Caco-2 (cell line): ENCODE measurements around the gene MAGI1. TPM values are rescaled to one million over a fixed set of nuclear protein-coding genes. Genes with fewer than 3 reads are reported as not detected.

Source experiments
- BruUV-seq: library from RNA; stranded (reverse); fragments of 400-500 nt; replicated peaks from 2 replicates; lab custom pipeline; 2021; lab: Mats Ljungman, UMichigan
- CTCF ChIA-PET: fragments of 300-600 bp; sonication (Branson Sonifier 250); formaldehyde crosslinking; loops from one replicate; lab custom pipeline; 2022; ENCODE audit warnings: antibody characterized with exemption; lab: Charles Lee
- POLR2A ChIA-PET: fragments of 300-600 bp; sonication (Branson Sonifier 250); formaldehyde crosslinking; loops from one replicate; lab custom pipeline; 2022; ENCODE audit warnings: antibody characterized with exemption; lab: Charles Lee
- DNase-seq, 2 experiments: peaks; one replicate each; pipeline versions ENCODE4 v3.0.0 to v3.0.0-alpha.2; 2020 to 2022
- H3K27me3 ChIP-seq: replicated peaks from 2 replicates; pipeline ENCODE4 v1.6.0; 2011; ENCODE audit warnings: low read length; ENCODE audit not compliant: control insufficient read depth, insufficient read depth
- H3K36me3 ChIP-seq: 2 replicates; pipeline ENCODE4 v1.5.1; 2011; ENCODE audit warnings: low read length; ENCODE audit not compliant: control insufficient read depth, insufficient read depth
- H3K4me1 ChIP-seq: fragments of 250-450 bp; sonication (Bioruptor Pico); 2 replicates; pipeline ENCODE4 v1.5.1; 2020; ENCODE audit warnings: mild to moderate bottlenecking
- H3K4me3 ChIP-seq: 2 replicates; pipeline ENCODE4 v1.5.1; 2011; ENCODE audit warnings: low read depth, mild to moderate bottlenecking, control low read depth, low read length
- H3K9me3 ChIP-seq: fragments of 250-450 bp; sonication (Bioruptor Pico); 2 replicates; pipeline ENCODE4 v1.5.1; 2020; ENCODE audit warnings: mild to moderate bottlenecking, moderate library complexity
- H3K27ac Mint-ChIP-seq: one replicate; pipeline ENCODE4 v1.8.0; 2022; ENCODE audit warnings: mixed read lengths; ENCODE audit not compliant: unreplicated experiment
- H3K27me3 Mint-ChIP-seq: one replicate; pipeline ENCODE4 v1.8.0; 2022; ENCODE audit warnings: mixed read lengths; ENCODE audit not compliant: insufficient read depth, unreplicated experiment
- H3K36me3 Mint-ChIP-seq: one replicate; pipeline ENCODE4 v1.8.0; 2022; ENCODE audit warnings: mild to moderate bottlenecking, mixed read lengths; ENCODE audit not compliant: insufficient read depth, unreplicated experiment
- H3K4me1 Mint-ChIP-seq: one replicate; pipeline ENCODE4 v1.8.0; 2022; ENCODE audit warnings: low read depth, mixed read lengths; ENCODE audit not compliant: unreplicated experiment
- H3K4me3 Mint-ChIP-seq: one replicate; pipeline ENCODE4 v1.8.0; 2022; ENCODE audit warnings: mild to moderate bottlenecking, moderate library complexity, mixed read lengths; ENCODE audit not compliant: unreplicated experiment
- H3K9me3 Mint-ChIP-seq: one replicate; pipeline ENCODE4 v1.8.0; 2022; ENCODE audit warnings: mixed read lengths; ENCODE audit not compliant: unreplicated experiment
- CTCF ChIP-seq, 2 experiments: fragments of 200-600 bp in 1 of 2; IDR thresholded peaks; 1 replicate in 1 of 2; 2 replicates in 1 of 2; pipeline versions ENCODE4 v1.5.1 to v1.8.0; 2011 to 2022; ENCODE audit warnings: antibody characterized with exemption in 1 of 2, control low read depth in 1 of 2, inconsistent platforms in 1 of 2, low read depth in 1 of 2, low read length in 1 of 2, mild to moderate bottlenecking in 1 of 2, moderate library complexity in 1 of 2; ENCODE audit not compliant: insufficient read depth in 1 of 2, severe bottlenecking in 1 of 2, unreplicated experiment in 1 of 2
- intact Hi-C: fragments of 100-400 bp; cut with micrococcal nuclease; formaldehyde crosslinking; loops from one replicate; pipeline ENCODE4 v1.10.0; 2022; ENCODE audit not compliant: unreplicated experiment
- total RNA-seq: library from RNA; stranded (reverse); gene quantifications from 2 replicates; pipeline ENCODE4 v1.2.3, GENCODE V29; 2022

Gene MAGI1
- total RNA-seq, 1 experiment from 2014 or later: 64.9 TPM

DNA sequence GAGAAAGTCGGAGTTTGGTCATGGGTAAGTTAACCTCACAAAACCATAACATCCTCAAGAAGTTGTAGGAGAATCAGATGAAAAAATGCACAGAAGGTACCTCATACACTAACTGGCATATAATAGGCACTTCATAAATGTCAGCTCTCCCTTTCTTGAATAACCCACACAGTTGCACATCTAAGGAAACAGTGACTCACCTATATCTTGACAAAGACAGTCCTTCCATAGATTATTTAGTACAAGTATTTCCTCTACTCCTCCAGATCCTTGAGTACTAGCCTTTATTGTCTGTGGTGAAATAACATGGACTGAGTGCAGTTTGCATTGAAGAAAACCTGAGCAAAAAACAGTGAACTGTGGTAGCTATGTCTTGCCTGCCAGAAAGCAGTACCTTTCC, 46.6 kb downstream of the MAGI1 start:
- no TSS peak for BruUV-seq

DNA sequence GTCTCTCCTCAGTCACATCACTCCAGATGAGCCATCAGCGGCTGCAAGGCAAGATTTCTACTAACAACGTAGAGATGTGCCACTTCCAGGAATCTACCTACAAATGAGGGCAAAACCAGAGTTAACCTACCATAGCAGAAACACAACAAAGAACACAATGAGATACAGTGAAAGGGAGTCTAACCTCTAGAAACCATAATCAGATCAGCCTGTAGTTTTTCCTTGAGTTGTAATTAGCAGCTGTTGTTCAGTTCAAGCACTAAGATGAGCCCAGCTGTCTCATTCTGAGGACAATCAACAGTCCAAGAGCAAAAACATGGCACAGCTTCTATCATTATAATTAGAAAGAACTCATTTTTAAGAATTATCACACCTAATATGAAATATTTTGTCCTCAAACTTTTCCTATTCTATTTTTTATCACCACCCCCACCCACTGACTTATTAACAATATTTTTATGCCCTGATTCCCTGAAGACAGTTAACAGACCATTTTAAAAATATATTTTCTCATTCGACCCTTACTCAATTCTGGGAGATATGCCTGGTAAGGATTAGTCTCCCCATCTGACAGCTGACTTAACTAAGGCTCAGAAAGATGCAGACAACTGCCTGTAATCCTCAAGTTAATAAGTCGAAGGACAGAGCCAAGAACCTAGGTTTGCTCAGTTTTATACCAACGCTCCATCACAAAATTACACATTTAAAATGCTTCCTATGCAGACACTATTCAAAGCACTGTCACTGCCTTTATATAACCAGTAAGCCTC, 50.1 kb downstream of the MAGI1 start:
- H3K27me3 ChIP-seq: no peaks in the 10 kb centered on the region
- DNase-seq: no peak
- Mint-ChIP-seq H3K4me3 (no peak overlapping the region), H3K4me1 (peaks cover 2% of the 10 kb centered on the region), H3K27ac (no peak overlapping the region), H3K9me3 (no peaks in the 10 kb centered on the region), H3K36me3 (peaks cover 36% of the 10 kb centered on the region), H3K27me3 (no peaks in the 10 kb centered on the region)
- BruUV-seq: no TSS peak
- no peak for TF ChIP-seq CTCF (IDR thresholded peaks at IDR 0.05; ENCODE audit: insufficient read depth in 1 of 2, low read depth in 1 of 2, low read length in 1 of 2, severe bottlenecking in 1 of 2, unreplicated experiment in 1 of 2)
- POLR2A ChIA-PET: no interaction called here
- H3K36me3 ChIP-seq: no peaks in the 10 kb centered on the region
- intact Hi-C loops: no loop called here
- H3K4me1 ChIP-seq: 0 out of 2 replicates have a peak, but pooled peaks cover 5% of the 10 kb centered on the region
- no peaks in the 10 kb centered on the region for H3K9me3 ChIP-seq
- H3K4me3 ChIP-seq: no peak overlapping the region
- CTCF ChIA-PET: no interaction called here

More for the DNA sequence above, 46.6 kb downstream of the MAGI1 start:
- no peak overlapping the region for H3K4me3 ChIP-seq
- H3K9me3 ChIP-seq: no peaks in the 10 kb centered on the region
- peaks cover 39% of the 10 kb centered on the region for H3K36me3 Mint-ChIP-seq
- peaks cover 19% of the 10 kb centered on the region for H3K4me1 ChIP-seq
- 0 out of 2 replicates have a peak, but pooled peaks cover 3% of the 10 kb centered on the region for H3K36me3 ChIP-seq
- CTCF ChIA-PET: interaction anchor here (0.6 kb wide), 1 partner anchor 103 kb away, joined by 3 read pairs; no protein-coding TSS in a partner anchor
- DNase-seq: no peak
- TF ChIP-seq CTCF (IDR thresholded peaks at IDR 0.05; ENCODE audit: insufficient read depth in 1 of 2, low read depth in 1 of 2, low read length in 1 of 2, severe bottlenecking in 1 of 2, unreplicated experiment in 1 of 2): no peak
- no peaks in the 10 kb centered on the region for H3K27me3 ChIP-seq
- no peaks in the 10 kb centered on the region for H3K27me3 Mint-ChIP-seq
- peaks cover 21% of the 10 kb centered on the region for H3K4me1 Mint-ChIP-seq
- intact Hi-C loops: no loop called here
- H3K4me3 Mint-ChIP-seq: no peak overlapping the region
- POLR2A ChIA-PET: no interaction called here
- no peaks in the 10 kb centered on the region for H3K9me3 Mint-ChIP-seq
- H3K27ac Mint-ChIP-seq: no peak overlapping the region

DNA sequence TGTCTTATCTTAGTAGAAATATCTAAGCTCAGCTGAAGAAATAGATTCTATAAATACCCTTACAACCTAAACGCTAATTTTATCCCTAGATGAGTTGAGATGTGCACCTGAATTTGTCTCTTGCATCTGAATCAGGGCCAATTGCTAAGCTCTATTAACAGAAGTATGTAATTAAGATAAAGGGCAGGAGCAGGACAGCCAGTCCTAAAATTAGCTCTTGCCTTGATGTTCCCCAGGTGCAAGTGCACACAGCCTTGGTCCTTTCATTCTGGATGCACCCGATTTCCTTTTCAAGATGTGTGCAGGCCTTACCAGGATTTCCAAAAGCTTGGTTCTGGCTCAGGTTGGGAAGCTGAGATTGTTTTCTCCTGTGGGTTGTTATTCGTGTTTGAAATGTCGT, 52.4 kb downstream of the MAGI1 start:
- ChIA-PET CTCF (no interaction called here), POLR2A (no interaction called here)
- BruUV-seq: no TSS peak
- Mint-ChIP-seq H3K4me3 (no peak overlapping the region), H3K27ac (no peak overlapping the region), H3K27me3 (no peaks in the 10 kb centered on the region), H3K4me1 (peaks cover 7% of the 10 kb centered on the region), H3K36me3 (peaks cover 35% of the 10 kb centered on the region), H3K9me3 (no peaks in the 10 kb centered on the region)
- no peak for DNase-seq
- Histone ChIP-seq H3K36me3 (no peaks in the 10 kb centered on the region), H3K4me1 (0 out of 2 replicates have a peak, but pooled peaks cover 5% of the 10 kb centered on the region), H3K4me3 (no peak overlapping the region), H3K27me3 (no peaks in the 10 kb centered on the region), H3K9me3 (no peaks in the 10 kb centered on the region)
- no peak for TF ChIP-seq CTCF (IDR thresholded peaks at IDR 0.05; ENCODE audit: insufficient read depth in 1 of 2, low read depth in 1 of 2, low read length in 1 of 2, severe bottlenecking in 1 of 2, unreplicated experiment in 1 of 2)
- intact Hi-C loops: no loop called here
